ENCODE data around the gene SUSD2. TPM values are rescaled to one million over a fixed set of nuclear protein-coding genes. Genes with fewer than 3 reads are reported as not detected.

The SUSD2 gene
- total and polyA plus RNA-seq, 4 donors, result 0.14 to 2.5 (median 0.52) TPM

GRCh38 chr22:24142831-24143230, 38.5 kb upstream of the SUSD2 start:
- no peaks in the 10 kb centered on the region for H3K9me3 ChIP-seq (ENCODE audit: control insufficient read depth in 4 of 4, low read length in 3 of 4)
- no peaks in the 10 kb centered on the region for H3K36me3 ChIP-seq (ENCODE audit: control insufficient read depth in 4 of 4, insufficient read depth in 3 of 4, low read depth in 1 of 4, low read length in 3 of 4)
- no peaks in the 10 kb centered on the region for H3K27me3 ChIP-seq (ENCODE audit: control insufficient read depth in 4 of 4, insufficient read depth in 4 of 4, low read length in 3 of 4)
- H3K27ac ChIP-seq (ENCODE audit: low read depth in 1 of 2, low read length in 2 of 2), result no peak overlapping the region
- TF ChIP-seq FOXA1 (IDR thresholded peaks at IDR 0.05) (no peak), TAF1 (conservative IDR thresholded peaks at IDR 0.05) (no peak), GABPA (IDR thresholded peaks at IDR 0.05 in 1 of 2, conservative IDR thresholded peaks at IDR 0.05 in 1 of 2) (no peak), FOXA2 (IDR thresholded peaks at IDR 0.05) (no peak)
- peaks cover 0 to 15% (median 11%) of the 10 kb centered on the region in 4 donors for H3K4me1 ChIP-seq (ENCODE audit: control insufficient read depth in 4 of 4, insufficient read depth in 4 of 4, low read length in 3 of 4)
- 93% methylated on average over 3 of the region's 3 CpGs for WGBS
- DNase-seq (ENCODE audit: low spot score), result no peak
- no peak overlapping the region for H3K4me3 ChIP-seq (ENCODE audit: low read depth in 1 of 3, low read length in 3 of 3)
- no peak overlapping the region for H3K9ac ChIP-seq (ENCODE audit: low read depth in 1 of 2, low read length in 2 of 2)

DNA sequence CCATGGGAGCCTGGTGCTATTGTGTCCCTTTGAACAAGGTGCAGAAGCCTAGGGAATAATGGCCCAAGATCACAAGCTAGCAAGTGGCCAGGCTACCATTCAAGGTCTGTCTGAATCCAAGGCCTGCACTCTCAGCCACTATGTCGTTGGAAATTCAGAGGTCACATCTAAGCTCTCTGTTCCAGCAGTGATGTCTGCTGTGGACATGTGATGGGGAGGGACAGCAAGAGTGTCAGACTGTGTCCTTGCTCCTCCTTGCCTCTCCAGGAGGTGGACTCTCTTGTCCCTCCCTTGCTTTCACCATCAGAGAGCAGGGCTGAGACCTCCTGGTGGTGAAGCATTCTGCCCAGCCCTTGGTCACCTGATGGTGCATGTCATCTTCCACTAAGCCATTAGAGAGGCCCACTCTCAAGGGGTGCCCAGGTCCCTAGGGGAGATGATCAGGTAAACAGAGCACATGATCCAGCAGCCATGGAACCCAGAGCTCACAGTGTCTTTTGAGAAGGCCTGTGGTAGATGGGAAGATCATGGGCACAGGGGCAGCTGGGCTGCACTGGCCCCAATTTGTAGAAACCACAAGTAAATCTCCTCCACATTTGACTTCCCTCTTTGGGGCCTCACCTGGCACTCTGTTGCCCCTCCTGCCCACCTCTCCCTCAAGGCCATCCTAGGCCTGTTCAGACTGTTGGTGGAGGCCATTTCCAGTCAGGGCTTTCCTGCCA, 37.1 kb upstream of the SUSD2 start:
- TF ChIP-seq FOXA1 (IDR thresholded peaks at IDR 0.05), result no peak
- 82% methylated on average over 1 of the region's 1 CpG for WGBS
- H3K9me3 ChIP-seq (ENCODE audit: control insufficient read depth in 4 of 4, low read length in 3 of 4), result no peaks in the 10 kb centered on the region
- no peaks in the 10 kb centered on the region for H3K36me3 ChIP-seq (ENCODE audit: control insufficient read depth in 4 of 4, insufficient read depth in 3 of 4, low read depth in 1 of 4, low read length in 3 of 4)
- DNase-seq (ENCODE audit: low spot score), result no peak
- H3K9ac ChIP-seq (ENCODE audit: low read depth in 1 of 2, low read length in 2 of 2), result no peak overlapping the region
- H3K4me3 ChIP-seq (ENCODE audit: low read depth in 1 of 3, low read length in 3 of 3), result no peak overlapping the region
- H3K27me3 ChIP-seq (ENCODE audit: control insufficient read depth in 4 of 4, insufficient read depth in 4 of 4, low read length in 3 of 4), result no peaks in the 10 kb centered on the region
- H3K27ac ChIP-seq (ENCODE audit: low read depth in 1 of 2, low read length in 2 of 2), result no peak overlapping the region
- peaks cover 0 to 15% (median 11%) of the 10 kb centered on the region in 4 donors for H3K4me1 ChIP-seq (ENCODE audit: control insufficient read depth in 4 of 4, insufficient read depth in 4 of 4, low read length in 3 of 4)

- 87% methylated on average over 2 of the region's 2 CpGs for WGBS
- TF ChIP-seq EGR1 (IDR thresholded peaks at IDR 0.05; ENCODE audit: low read depth in 2 of 2), result no peak
- no peak for TF ChIP-seq SP1 (IDR thresholded peaks at IDR 0.05)
- TF ChIP-seq RXRA (IDR thresholded peaks at IDR 0.05), result no peak
- no peak for TF ChIP-seq FOXA2 (IDR thresholded peaks at IDR 0.05)
- TF ChIP-seq, protein P1, sequence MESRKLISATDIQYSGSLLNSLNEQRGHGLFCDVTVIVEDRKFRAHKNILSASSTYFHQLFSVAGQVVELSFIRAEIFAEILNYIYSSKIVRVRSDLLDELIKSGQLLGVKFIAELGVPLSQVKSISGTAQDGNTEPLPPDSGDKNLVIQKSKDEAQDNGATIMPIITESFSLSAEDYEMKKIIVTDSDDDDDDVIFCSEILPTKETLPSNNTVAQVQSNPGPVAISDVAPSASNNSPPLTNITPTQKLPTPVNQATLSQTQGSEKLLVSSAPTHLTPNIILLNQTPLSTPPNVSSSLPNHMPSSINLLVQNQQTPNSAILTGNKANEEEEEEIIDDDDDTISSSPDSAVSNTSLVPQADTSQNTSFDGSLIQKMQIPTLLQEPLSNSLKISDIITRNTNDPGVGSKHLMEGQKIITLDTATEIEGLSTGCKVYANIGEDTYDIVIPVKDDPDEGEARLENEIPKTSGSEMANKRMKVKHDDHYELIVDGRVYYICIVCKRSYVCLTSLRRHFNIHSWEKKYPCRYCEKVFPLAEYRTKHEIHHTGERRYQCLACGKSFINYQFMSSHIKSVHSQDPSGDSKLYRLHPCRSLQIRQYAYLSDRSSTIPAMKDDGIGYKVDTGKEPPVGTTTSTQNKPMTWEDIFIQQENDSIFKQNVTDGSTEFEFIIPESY (IDR thresholded peaks at IDR 0.05), result no peak
- TF ChIP-seq MAX (IDR thresholded peaks at IDR 0.05), result no peak
- no peak for TF ChIP-seq CTCF (IDR thresholded peaks at IDR 0.05; ENCODE audit: low read depth, low read length, missing input control)
- no peak for TF ChIP-seq YY1 (IDR thresholded peaks at IDR 0.05)
- TF ChIP-seq HNF4A (conservative IDR thresholded peaks at IDR 0.05), result no peak
- TF ChIP-seq JUND (IDR thresholded peaks at IDR 0.05), result no peak
- TF ChIP-seq, protein P2, sequence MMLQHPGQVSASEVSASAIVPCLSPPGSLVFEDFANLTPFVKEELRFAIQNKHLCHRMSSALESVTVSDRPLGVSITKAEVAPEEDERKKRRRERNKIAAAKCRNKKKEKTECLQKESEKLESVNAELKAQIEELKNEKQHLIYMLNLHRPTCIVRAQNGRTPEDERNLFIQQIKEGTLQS (IDR thresholded peaks at IDR 0.05), result no peak
- no peak for TF ChIP-seq REST (IDR thresholded peaks at IDR 0.05)
- H3K27me3 ChIP-seq (ENCODE audit: control insufficient read depth in 4 of 4, insufficient read depth in 4 of 4, low read length in 3 of 4), result no peaks in the 10 kb centered on the region
- no peak overlapping the region for H3K9ac ChIP-seq (ENCODE audit: low read depth in 1 of 2, low read length in 2 of 2)
- H3K9me3 ChIP-seq (ENCODE audit: control insufficient read depth in 4 of 4, low read length in 3 of 4), result no peaks in the 10 kb centered on the region
- H3K27ac ChIP-seq (ENCODE audit: low read depth in 1 of 2, low read length in 2 of 2), result no peak overlapping the region
- no peak overlapping the region for H3K4me3 ChIP-seq (ENCODE audit: low read depth in 1 of 3, low read length in 3 of 3)
- DNase-seq (ENCODE audit: low spot score), result no peak
- no peaks in the 10 kb centered on the region for H3K36me3 ChIP-seq (ENCODE audit: control insufficient read depth in 4 of 4, insufficient read depth in 3 of 4, low read depth in 1 of 4, low read length in 3 of 4)
- H3K4me1 ChIP-seq (ENCODE audit: control insufficient read depth in 4 of 4, insufficient read depth in 4 of 4, low read length in 3 of 4), result peaks cover 0 to 15% (median 11%) of the 10 kb centered on the region in 4 donors
Observed at GRCh38 chr22:24144778-24145085, 36.6 kb upstream of the SUSD2 start.
